Stimulated activated CD8-positive, alpha-beta memory T cell treated with anti-CD3 and anti-CD28 coated beads, Interleukin-2, amount 100 ng/mL, for 48 hours (primary cell): ENCODE data around the gene FANCL.
"Not testable (repeated sequence)": the region's sequence is repeated elsewhere in the genome, so short reads cannot be mapped to it uniquely, and the experiment has no call there.

ENCODE experiments used
- DNase-seq, 2 donors: peaks; one replicate each; pipeline ENCODE4 v3.0.0-alpha.2; 2020; ENCODE audit warnings: low read depth in 2 of 2

FANCL gene

GRCh38 chr2:58240670-58241545, at the start of gene FANCL:
Gene FANCL, minus strand, starts transcription at chr2:58241325. Its CDS starts 12 bp downstream, at chr2:58241313.
- DNase-seq: peak; percentile 77 to 78

DNA sequence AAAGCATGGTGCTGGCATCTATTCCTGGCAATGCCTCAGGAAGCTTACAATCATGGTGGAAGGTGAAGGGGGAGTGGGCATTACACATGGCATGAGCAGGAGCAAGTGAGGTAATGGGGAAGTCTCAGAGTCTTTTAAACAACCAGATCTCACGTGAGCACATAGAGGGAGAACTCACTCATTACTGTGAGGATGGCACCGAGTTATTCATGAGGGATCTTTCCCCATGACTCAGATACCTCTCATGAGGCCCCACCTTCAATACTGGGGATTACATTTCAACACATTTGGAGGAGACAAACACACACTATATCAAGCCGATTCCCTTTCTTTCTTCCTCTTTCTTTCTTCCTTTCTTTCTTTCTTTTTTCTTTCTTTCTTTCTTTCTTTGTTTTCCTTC, 47.9 kb upstream of the FANCL start:
- no peak for DNase-seq

DNA sequence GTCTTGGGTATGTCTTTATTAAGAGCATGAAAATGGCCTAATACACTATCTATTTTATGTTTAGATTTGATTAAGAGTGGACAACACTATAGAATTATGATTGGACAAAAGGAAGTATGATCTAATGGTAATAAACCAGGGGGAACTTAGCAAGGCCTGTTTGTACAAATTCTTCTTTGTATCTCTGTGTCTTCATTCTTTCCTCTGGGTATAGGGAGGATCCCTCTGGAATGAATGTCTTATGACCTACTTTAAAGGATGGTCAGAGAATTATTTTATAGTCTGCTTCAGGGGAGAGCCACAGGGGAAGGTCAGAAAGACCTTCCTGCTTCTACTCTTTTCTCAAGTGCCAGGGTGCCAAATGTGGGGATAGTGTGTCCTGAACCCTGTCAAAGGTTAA, 42.8 kb upstream of the FANCL start:
- no peak for DNase-seq

- DNase-seq: not testable (repeated sequence)
These were observed 34.0 kb upstream of the FANCL start for GRCh38 chr2:58275144-58275543.

DNA sequence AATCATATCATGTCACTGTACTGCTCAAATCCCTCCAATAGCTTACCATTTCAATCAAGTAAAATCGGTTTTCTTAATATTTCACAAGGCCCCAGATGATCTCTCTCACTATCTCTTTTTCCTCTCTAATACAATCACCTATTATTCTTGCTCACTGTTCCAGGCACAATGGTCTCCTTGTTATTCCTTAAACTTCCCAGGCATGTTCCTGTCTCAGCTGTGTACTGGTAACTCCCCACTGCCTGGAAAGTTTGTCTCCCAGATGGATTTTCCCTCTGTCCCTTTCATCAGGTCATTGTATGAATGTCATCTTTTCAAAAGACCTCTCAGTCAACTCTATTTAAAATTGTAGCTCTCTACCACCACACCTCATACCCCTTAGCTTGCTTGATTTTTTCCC, 30.7 kb upstream of the FANCL start:
- DNase-seq: no peak

DNA sequence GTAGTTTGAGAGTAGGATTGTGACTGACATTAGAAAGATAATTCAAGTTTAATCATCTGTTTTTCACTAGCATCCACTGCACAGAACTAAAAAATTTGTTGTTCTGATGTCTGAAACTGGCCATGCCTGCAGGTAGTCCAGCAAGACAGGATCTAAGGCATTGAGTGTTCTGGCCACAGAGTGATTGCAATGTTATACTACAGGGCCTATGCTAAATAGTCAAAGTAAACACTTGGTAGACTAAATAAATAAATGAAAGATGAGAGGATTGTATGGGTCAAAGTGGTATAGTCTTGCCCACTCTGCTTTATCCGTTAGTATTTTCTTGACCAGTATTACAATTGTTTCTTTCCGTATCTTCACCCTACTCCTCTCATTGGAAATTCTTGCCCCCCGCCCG, 27.6 kb upstream of the FANCL start:
- DNase-seq: no peak

DNA sequence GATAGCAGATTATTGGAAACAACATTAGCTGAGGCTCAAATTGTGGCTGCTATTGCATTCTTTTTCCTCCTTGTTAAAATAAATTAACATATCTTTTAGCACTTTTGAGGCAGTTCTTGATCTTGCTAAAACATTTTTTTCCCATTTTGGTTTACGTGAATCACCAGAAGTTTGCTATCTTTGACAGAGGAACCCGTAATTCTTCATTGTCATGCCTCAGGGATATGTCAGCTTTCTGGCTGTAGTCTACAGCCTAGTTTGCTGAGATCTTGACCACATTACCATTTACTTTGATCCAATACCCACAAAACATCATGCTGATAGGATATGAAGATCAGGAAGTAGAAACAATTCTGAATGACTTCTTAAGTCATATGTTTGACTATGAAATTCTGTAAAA, 25.1 kb upstream of the FANCL start:
- no peak for DNase-seq

DNA sequence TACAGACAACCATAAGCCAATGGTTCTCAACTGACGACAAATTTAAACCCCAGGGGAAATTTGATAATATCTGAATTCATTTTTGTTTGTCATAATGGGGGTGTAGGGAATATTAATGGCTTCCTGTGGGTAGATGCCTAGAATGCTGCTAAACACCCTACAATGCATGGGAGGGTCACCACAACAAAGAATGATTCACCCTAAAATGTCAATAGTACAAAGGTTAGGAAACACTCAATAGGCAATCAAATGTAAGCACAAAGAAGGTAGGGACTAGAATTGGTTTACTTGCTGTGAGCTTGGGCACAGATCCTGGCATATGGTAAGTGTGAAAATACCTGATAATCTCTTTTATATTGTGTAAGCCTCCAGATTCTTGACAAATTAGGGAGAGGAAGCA, 20.1 kb upstream of the FANCL start:
- DNase-seq: no peak

DNA sequence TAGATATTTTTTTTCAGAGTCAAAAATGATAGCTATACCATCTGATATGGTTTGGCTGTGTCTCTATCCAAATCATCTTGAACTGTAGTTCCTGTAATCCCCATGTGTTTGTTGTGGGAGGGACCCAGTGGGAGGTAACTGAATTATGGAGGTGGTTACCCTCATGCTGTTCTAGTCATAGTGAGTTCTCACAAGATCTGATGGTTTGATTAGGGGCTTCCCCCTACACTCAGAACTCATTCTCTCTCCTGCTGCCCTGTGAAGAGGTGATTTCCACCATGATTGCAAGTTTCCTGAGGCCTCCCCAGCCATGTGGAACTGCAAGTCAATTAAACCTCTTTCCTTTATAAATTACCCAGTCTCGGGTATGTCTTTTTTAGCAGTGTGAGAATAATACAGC, 17.3 kb upstream of the FANCL start:
- DNase-seq: not testable (repeated sequence)

DNA sequence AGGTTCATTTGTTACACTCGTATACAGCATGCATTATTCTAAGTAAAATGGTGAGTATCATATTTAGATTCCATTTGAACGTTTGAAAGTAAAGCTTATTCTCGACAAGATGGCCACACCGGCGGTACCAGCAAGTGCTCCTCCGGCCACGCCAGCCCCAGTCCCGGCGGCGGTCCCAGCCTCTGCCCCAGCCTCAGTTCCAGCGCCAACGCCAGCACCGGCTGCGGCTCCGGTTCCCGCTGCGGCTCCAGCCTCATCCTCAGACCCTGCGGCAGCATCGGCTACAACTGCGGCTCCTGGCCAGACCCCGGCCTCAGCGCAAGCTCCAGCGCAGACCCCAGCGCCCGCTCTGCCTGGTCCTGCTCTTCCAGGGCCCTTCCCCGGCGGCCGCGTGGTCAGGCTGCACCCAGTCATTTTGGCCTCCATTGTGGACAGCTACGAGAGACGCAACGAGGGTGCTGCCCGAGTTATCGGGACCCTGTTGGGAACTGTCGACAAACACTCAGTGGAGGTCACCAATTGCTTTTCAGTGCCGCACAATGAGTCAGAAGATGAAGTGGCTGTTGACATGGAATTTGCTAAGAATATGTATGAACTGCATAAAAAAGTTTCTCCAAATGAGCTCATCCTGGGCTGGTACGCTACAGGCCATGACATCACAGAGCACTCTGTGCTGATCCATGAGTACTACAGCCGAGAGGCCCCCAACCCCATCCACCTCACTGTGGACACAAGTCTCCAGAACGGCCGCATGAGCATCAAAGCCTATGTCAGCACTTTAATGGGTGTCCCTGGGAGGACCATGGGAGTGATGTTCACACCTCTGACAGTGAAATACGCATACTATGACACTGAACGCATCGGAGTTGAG, 10.4 kb upstream of the FANCL start:
- DNase-seq: not testable (repeated sequence)

DNA sequence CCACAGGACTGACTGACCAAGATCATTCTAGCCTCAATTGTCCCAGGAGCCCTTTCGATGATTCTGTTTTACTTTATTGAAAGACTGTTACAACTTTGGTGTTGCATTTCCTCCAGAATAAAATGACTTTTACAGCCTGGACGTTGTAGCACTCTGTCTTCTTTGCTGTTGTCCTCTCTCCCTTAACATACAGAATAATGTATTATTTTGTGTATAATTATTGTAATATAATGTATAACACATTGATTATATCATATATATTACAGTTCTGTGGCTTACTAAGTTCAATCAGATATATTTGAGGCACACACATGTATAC, 380 bp upstream of the FANCL start:
- no peak for DNase-seq

GRCh38 chr2:58239243-58239925, 1.7 kb downstream of the FANCL start:
- DNase-seq: no peak

DNA sequence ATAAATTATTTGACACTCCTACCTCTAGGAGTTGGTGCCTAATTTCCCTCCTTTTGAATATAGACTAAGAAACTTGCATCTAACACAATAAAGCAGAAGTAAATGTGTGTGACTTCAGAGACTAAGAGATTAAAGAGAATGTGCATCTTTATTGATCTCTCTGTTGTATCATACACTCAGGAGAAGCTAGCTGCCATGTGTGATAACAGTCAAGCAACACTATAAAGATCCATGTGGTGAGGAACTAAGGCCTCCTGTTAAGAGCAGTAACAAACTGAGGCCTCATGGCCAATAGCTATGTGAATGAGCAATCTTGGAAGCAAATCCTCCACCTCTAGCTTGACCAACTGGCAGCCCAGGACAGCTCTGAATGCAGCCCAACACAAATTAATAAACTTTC, 3.4 kb downstream of the FANCL start:
- no peak for DNase-seq

DNA sequence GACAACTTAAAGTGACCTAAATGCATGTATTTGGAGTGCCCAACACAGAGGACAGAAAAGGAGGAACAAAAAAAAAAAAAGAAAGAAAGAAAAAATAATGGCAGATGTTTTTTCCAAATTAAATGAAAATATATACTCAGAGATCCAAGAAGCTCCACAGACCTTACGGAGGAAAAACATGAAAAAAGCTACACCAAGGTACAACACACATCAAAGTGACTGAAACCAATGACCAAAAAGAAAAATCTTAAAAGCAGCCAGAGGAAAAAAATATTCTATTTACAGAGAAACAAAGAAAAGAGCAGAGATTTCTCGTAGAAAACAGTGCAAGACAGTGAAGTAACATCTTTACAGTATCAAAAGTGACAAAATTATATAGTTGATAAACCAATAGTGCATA, 5.1 kb downstream of the FANCL start:
- DNase-seq: no peak

GRCh38 chr2:58235170-58235569, 6.0 kb downstream of the FANCL start:
- no peak for DNase-seq

- no peak for DNase-seq
These were observed 12.8 kb downstream of the FANCL start for GRCh38 chr2:58228299-58228698.

DNA sequence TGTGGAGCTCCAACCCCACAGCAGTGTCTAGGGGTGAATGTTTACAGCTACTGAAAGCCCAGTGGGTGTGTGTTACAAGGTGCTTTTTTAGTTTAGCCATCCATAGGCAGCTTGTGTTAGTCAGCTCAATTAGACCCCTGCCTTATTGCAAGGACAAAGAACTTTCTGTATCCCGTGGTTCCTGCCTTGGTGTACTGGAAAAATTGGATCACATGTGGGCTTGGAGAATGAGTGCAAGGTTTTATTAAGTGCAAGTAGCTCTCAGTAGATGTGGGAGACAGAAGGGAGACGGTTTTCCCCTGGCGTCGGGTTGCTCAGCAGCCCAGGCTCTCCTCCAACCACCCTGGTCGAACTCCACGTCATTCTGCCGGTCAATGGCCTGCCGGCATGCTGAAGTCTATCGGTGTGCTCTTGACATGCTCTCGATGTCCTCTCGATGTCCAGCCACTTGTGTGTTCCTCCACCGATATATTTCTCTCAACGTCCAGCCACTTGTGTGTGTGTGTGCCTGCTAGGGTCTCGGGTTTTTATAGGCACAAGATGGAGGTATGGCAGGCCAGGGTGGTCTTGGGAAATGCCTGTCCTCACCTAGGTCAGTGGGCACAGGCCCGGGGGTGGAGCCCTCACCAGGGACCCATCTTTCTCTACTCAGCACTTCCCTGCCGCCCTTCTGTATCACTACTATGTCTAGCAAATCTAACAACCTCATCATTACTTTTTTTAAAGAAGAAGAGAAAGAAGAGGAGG, 13.8 kb downstream of the FANCL start:
- no peak for DNase-seq

DNA sequence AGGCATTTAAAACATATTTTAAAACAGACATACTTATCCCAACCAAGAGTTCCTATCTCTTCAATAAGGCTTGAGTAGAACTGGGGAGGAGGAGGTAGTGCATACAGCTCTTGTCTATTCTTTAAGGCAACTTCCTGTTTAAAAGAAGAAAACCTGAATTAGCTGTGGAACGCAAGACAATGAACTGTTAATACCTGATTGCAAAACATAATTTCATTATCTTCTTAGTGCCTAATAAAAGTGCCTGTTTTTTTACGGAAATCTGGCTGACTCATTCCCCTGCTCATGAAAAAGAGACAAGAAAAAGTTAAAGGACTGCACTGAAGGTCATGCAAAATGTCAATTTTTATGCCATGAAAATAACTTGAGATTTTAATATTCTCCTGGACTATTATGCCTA, 19.2 kb downstream of the FANCL start:
- no peak for DNase-seq

GRCh38 chr2:58215429-58215828, 25.7 kb downstream of the FANCL start:
- DNase-seq: no peak

DNA sequence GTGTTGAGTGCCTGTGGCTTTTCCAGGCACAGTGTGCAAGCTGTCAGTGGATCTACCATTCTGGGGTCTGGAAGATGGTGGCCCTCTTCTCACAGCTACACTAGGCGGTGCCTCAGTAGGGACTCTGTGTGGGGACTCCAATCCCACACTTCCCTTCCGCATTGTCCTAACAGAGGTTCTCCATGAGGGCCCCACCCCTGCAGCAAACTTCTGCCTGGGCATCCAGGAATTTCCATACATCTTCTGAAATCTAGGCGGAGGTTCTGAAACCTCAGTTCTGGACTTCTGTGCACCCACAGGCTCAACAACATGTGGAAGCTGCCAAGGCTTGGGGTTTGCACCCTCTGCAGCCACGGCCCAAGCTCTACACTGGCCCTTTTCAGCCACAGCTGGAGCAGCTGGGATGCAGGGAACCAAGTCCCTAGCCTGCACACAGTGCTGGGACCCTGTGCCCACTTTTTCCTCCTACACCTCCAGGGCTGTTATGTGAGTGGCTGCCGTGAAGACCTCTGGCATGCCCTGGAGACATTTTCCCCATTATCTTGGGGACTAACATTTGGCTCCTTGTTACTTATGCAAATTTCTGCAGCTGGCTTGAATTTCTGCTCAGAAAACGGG, 30.1 kb downstream of the FANCL start:
- DNase-seq: not testable (repeated sequence)

DNA sequence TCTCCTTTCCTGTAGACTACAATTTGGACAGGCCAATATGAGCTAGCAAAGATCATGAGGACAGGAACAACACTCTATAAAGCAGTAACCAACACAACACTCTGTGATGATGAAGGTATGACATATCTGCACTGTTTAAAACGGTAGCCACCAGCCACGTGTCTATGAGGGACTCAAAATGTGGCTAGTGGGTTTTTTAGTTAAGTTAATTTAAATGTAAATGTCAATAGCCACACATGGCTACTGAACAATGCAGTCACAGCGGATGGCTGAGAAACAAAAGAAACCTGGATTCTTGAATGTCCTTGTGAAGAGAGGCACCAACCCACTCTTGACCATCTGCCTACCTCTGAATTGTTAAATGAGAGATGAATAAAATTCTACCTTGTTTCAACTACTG, 33.9 kb downstream of the FANCL start:
- DNase-seq: no peak
